T-helper 2 cell treated with Interferon-gamma antibody and Interleukin-4, amounts not matched to agents 5 μg/mL and 100 μg/mL, for 36 hours (primary cell): ENCODE measurements around the gene PRSS33.

ENCODE experiments used
- DNase-seq: peaks from one replicate; pipeline ENCODE4 v3.0.0; 2021; ENCODE audit warnings: low spot score
- H3K27ac Mint-ChIP-seq: one replicate; pipeline ENCODE4 v1.8.0; 2021; ENCODE audit warnings: mild to moderate bottlenecking, mixed read lengths
- H3K27me3 Mint-ChIP-seq: one replicate; pipeline ENCODE4 v1.8.0; 2021; ENCODE audit warnings: low read depth, mixed read lengths
- H3K36me3 Mint-ChIP-seq: one replicate; pipeline ENCODE4 v1.8.0; 2021; ENCODE audit warnings: low read depth, mixed read lengths
- H3K4me1 Mint-ChIP-seq: one replicate; pipeline ENCODE4 v1.8.0; 2021; ENCODE audit warnings: low read depth, mixed read lengths
- H3K4me3 Mint-ChIP-seq: one replicate; pipeline ENCODE4 v1.8.0; 2022; ENCODE audit warnings: mild to moderate bottlenecking, moderate library complexity, mixed read lengths
- H3K9me3 Mint-ChIP-seq: one replicate; pipeline ENCODE4 v1.8.0; 2021; ENCODE audit warnings: mixed read lengths

PRSS33 gene

DNA sequence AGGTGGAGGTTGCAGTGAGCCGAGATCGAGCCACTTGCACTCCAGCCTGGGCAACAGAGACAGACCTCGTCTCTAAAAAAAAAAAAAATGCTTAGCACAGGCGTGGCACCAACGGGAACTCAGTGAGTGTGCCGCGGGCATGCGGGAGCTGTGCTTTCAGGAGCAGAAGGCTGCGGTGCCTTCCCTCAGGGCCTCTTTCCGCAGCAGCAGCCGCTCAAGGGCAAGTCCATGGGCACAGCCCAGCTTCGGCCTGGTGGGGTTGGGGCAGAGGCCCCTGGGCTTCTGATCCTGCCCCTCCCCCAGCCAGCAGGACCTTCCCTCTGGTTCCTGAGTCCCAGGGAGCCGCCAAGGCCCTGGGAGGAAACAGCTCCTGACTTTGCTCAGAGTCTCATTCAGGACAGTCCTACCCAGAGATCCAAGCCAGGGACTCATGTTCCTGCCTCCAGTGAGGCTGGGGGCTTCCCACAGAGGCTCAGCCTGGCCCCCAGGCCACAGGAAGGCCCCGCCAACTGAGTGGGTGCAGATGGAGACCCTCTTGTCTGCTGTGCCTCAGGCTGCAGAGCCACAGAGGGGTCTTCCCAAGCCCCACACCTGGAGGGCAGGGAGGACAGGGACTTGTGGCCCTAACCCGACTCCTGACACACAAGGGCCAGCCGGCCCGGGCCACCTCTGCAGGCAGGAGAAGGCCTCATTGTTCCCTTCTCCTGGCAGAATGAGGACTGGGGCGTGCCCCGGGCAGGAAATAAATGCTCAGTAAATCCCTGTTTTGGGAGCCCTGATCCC lies 39.4 kb upstream of the PRSS33 start:
- Mint-ChIP-seq H3K27ac (no peak overlapping the region), H3K4me3 (no peak overlapping the region), H3K4me1 (no peaks in the 10 kb centered on the region), H3K9me3 (no peaks in the 10 kb centered on the region), H3K36me3 (no peaks in the 10 kb centered on the region), H3K27me3 (no peaks in the 10 kb centered on the region)
- no peak for DNase-seq

GRCh38 chr16:2825906-2826305 lies 38.5 kb upstream of the PRSS33 start:
- no peaks in the 10 kb centered on the region for H3K4me1 Mint-ChIP-seq
- DNase-seq, result no peak
- no peaks in the 10 kb centered on the region for H3K9me3 Mint-ChIP-seq
- no peak overlapping the region for H3K4me3 Mint-ChIP-seq
- no peaks in the 10 kb centered on the region for H3K36me3 Mint-ChIP-seq
- no peak overlapping the region for H3K27ac Mint-ChIP-seq
- no peaks in the 10 kb centered on the region for H3K27me3 Mint-ChIP-seq

DNA sequence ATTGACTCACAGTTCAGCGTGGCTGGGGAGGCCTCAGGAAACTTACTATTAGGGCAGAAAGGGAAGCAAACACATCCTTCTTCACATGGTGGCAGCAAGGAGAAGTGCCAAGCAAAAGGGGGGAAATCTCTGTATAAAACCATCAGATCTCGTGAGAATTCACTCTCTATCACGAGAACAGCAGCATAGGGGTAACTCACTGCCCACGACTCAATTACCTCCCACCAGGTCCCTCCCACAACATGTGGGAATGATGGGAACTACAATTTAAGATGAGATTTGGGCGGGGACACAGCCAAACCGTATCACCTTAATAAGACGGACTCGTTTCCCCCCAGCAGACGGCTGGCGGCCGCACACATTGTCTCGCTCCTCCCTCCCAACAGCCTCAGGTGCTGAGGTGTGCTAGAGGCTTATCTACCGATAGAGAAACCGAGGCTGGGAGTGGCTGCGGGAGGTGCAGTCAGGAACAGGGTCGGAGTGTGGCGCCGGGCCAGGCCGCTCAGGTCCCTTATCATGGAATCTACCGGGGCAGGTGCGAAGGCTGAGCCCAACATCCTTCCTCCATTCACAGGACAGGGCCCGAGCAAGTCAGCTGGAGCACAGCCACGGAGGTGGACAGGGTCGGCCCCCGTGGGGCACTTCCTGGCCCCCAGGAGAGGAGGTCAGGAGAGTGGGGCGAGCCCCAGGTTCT lies 37.8 kb upstream of the PRSS33 start:
- no peak overlapping the region for H3K4me3 Mint-ChIP-seq
- no peak for DNase-seq
- H3K36me3 Mint-ChIP-seq, result no peaks in the 10 kb centered on the region
- no peaks in the 10 kb centered on the region for H3K27me3 Mint-ChIP-seq
- no peaks in the 10 kb centered on the region for H3K9me3 Mint-ChIP-seq
- H3K4me1 Mint-ChIP-seq, result no peaks in the 10 kb centered on the region
- H3K27ac Mint-ChIP-seq, result no peak overlapping the region

GRCh38 chr16:2824626-2825025 lies 37.3 kb upstream of the PRSS33 start:
- Mint-ChIP-seq H3K4me3 (no peak overlapping the region), H3K27ac (no peak overlapping the region), H3K27me3 (no peaks in the 10 kb centered on the region), H3K36me3 (no peaks in the 10 kb centered on the region), H3K9me3 (no peaks in the 10 kb centered on the region), H3K4me1 (no peaks in the 10 kb centered on the region)
- no peak for DNase-seq

- Mint-ChIP-seq H3K4me1 (no peaks in the 10 kb centered on the region), H3K36me3 (no peaks in the 10 kb centered on the region), H3K27ac (no peak overlapping the region), H3K9me3 (no peaks in the 10 kb centered on the region), H3K4me3 (no peak overlapping the region), H3K27me3 (no peaks in the 10 kb centered on the region)
- no peak for DNase-seq
These were observed 35.1 kb upstream of the PRSS33 start for GRCh38 chr16:2822496-2822895.

- no peaks in the 10 kb centered on the region for H3K36me3 Mint-ChIP-seq
- H3K9me3 Mint-ChIP-seq, result no peaks in the 10 kb centered on the region
- H3K27ac Mint-ChIP-seq, result no peak overlapping the region
- no peak for DNase-seq
- no peak overlapping the region for H3K4me3 Mint-ChIP-seq
- H3K4me1 Mint-ChIP-seq, result no peaks in the 10 kb centered on the region
- no peaks in the 10 kb centered on the region for H3K27me3 Mint-ChIP-seq
These were observed 34.8 kb upstream of the PRSS33 start for GRCh38 chr16:2822158-2822495.

GRCh38 chr16:2821487-2822157 lies 34.3 kb upstream of the PRSS33 start:
- Mint-ChIP-seq H3K27ac (no peak overlapping the region), H3K9me3 (no peaks in the 10 kb centered on the region), H3K36me3 (no peaks in the 10 kb centered on the region), H3K4me1 (no peaks in the 10 kb centered on the region), H3K27me3 (no peaks in the 10 kb centered on the region), H3K4me3 (no peak overlapping the region)
- no peak for DNase-seq

DNA sequence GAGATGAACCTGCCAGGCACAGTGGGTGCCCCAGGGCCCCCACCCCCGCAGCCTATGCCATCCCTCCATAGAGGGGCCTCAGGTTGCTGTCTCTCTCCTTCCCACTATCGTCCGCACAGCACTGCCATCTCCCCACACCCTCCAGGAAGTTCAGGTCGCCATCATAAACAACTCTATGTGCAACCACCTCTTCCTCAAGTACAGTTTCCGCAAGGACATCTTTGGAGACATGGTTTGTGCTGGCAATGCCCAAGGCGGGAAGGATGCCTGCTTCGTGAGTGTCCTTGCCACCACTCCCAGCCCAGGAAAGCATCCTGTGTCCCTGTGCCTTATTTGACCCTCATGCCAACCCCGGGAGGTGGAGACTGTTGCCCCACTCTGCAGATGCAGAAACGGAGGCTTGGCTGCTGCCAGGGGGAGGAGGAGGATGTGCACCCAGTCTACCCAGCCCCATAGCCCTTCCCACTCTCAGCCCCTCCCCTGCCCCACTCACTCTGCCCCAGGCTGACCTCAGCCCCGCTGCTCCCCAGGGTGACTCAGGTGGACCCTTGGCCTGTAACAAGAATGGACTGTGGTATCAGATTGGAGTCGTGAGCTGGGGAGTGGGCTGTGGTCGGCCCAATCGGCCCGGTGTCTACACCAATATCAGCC lies 33.6 kb upstream of the PRSS33 start:
- H3K36me3 Mint-ChIP-seq, result no peaks in the 10 kb centered on the region
- DNase-seq, result no peak
- no peaks in the 10 kb centered on the region for H3K27me3 Mint-ChIP-seq
- H3K27ac Mint-ChIP-seq, result no peak overlapping the region
- no peaks in the 10 kb centered on the region for H3K9me3 Mint-ChIP-seq
- no peak overlapping the region for H3K4me3 Mint-ChIP-seq
- H3K4me1 Mint-ChIP-seq, result no peaks in the 10 kb centered on the region

DNA sequence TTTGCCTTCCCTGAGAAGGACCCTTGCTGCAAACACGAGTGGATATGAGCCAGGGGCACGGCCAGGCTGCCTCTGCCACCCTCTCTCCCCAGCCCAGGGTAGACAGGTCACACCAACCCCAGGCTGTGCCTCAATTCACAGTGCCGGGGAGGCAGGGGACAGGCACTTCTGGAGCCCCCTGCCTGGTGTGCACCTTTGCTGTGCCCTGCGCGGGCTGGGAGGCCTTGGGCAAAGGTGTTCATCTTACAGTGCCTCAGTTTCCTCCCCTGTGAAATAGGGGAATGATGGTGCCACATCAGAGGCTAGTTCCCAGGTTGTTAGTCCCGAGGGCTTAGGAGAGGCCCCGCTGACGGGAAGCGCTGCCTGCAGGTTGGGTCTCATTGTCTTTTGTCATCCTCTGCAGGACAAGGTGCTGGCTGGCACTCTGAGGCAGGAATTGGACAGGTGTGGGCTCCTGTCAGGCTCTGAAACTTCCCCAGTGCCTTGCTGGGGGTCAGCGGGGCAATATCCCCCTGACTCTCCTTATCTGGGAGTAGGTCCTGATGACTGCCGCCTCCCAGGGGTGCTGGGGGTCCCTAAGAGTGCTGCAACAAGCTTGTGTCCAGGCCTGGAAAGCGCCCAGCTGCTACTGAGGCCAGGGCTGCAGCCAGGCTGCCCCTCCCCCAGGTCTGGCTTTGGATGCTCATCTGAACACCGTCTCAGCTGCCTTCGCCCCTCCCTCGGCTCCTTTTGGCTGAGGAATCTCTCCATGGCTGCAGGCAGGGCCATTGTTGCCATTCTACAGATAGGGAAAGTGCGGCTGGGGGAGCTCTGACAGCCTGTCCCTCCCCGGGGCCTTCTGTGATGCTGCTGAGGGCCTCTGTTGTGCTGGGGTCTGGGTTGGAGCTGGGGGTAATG lies 32.8 kb upstream of the PRSS33 start:
- H3K27ac Mint-ChIP-seq, result no peak overlapping the region
- H3K27me3 Mint-ChIP-seq, result no peaks in the 10 kb centered on the region
- no peaks in the 10 kb centered on the region for H3K36me3 Mint-ChIP-seq
- H3K9me3 Mint-ChIP-seq, result no peaks in the 10 kb centered on the region
- H3K4me3 Mint-ChIP-seq, result no peak overlapping the region
- DNase-seq, result no peak
- H3K4me1 Mint-ChIP-seq, result no peaks in the 10 kb centered on the region

GRCh38 chr16:2819179-2819938 lies 32.0 kb upstream of the PRSS33 start:
- Mint-ChIP-seq H3K4me3 (no peak overlapping the region), H3K4me1 (no peaks in the 10 kb centered on the region), H3K9me3 (no peaks in the 10 kb centered on the region), H3K36me3 (no peaks in the 10 kb centered on the region), H3K27me3 (no peaks in the 10 kb centered on the region), H3K27ac (no peak overlapping the region)
- DNase-seq, result no peak

- Mint-ChIP-seq H3K4me3 (no peak overlapping the region), H3K4me1 (no peaks in the 10 kb centered on the region), H3K9me3 (no peaks in the 10 kb centered on the region), H3K27ac (no peak overlapping the region), H3K27me3 (no peaks in the 10 kb centered on the region), H3K36me3 (no peaks in the 10 kb centered on the region)
- no peak for DNase-seq
These were observed 31.0 kb upstream of the PRSS33 start for GRCh38 chr16:2818272-2818876.

DNA sequence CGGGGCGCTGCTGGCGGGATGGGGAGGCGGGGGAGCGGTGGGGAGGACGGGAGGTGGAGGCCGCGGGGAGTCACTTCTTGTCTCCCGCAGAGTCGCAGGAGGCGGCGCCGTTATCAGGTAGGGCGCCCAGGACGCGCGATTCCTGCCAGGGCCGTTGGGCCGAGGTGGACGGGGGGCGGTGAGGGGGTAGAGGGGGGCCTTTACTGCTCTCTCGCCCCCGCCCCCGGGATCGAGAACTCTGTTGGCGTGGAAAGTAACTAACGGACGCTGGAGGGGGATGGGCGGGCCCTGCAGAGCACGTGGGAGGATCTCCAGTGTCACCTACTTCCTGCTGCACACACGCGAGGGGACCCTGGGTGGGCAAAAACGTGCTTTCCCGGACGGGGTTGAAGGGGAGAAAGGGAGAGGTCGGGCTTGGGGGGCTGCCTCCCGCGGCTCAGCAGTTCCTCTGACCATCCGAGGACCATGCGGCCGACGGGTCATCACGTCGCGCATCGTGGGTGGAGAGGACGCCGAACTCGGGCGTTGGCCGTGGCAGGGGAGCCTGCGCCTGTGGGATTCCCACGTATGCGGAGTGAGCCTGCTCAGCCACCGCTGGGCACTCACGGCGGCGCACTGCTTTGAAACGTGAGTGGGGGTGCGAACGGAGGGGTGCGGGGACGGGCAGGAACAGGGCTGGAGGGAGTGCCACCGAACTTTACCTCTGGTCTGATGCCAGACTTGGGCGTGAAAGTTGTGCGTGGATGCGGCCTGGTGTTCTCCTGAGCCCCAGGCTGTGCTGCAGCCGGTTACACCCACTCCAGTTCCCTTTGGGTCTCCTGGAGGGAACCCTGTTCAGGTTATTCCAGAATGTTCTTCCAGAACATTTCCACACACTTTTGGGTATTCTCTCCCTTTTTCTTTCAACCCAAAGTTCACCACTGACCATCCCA lies 30.2 kb upstream of the PRSS33 start:
- Mint-ChIP-seq H3K27me3 (no peaks in the 10 kb centered on the region), H3K27ac (no peak overlapping the region), H3K9me3 (no peaks in the 10 kb centered on the region), H3K36me3 (no peaks in the 10 kb centered on the region), H3K4me3 (no peak overlapping the region), H3K4me1 (no peaks in the 10 kb centered on the region)
- DNase-seq, result no peak
